Gastroesophageal sphincter (tissue), 3 donors: Measurements from ENCODE around the gene MYMX.

Source experiments
- POLR2A ChIP-seq, 2 donors: fragments of 450-650 bp; IDR thresholded peaks; one replicate each; pipeline ENCODE4 v1.6.1; 2017; ENCODE audit warnings: antibody characterized with exemption in 2 of 2, mild to moderate bottlenecking in 2 of 2, moderate library complexity in 1 of 2
- TF ChIP-seq, protein P1 (sequence below), 4 experiments: fragments of 200-600 bp in 2 of 4; fragments of 450-650 bp in 2 of 4; sonication (generic) in 1 of 4; IDR thresholded peaks; one replicate each; pipeline ENCODE4 v1.5.1; 2017 to 2019; ENCODE audit warnings: antibody characterized with exemption in 4 of 4, mild to moderate bottlenecking in 2 of 4, moderate library complexity in 2 of 4

- TF ChIP-seq, protein P1, sequence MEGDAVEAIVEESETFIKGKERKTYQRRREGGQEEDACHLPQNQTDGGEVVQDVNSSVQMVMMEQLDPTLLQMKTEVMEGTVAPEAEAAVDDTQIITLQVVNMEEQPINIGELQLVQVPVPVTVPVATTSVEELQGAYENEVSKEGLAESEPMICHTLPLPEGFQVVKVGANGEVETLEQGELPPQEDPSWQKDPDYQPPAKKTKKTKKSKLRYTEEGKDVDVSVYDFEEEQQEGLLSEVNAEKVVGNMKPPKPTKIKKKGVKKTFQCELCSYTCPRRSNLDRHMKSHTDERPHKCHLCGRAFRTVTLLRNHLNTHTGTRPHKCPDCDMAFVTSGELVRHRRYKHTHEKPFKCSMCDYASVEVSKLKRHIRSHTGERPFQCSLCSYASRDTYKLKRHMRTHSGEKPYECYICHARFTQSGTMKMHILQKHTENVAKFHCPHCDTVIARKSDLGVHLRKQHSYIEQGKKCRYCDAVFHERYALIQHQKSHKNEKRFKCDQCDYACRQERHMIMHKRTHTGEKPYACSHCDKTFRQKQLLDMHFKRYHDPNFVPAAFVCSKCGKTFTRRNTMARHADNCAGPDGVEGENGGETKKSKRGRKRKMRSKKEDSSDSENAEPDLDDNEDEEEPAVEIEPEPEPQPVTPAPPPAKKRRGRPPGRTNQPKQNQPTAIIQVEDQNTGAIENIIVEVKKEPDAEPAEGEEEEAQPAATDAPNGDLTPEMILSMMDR (IDR thresholded peaks at IDR 0.05), result no peak
- TF ChIP-seq POLR2A (IDR thresholded peaks at IDR 0.05), result no peak
These were observed 50.5 kb downstream of the MYMX start for GRCh38 chr6:44267252-44267651.
